OCI-LY3 (cell line): ENCODE results near the gene CDK5R2.

Experiments used
- EZH2phosphoT487 ChIP-seq: fragments of 200-600 bp; shearing (Covaris generic); IDR thresholded peaks from 2 replicates; pipeline ENCODE4 v1.6.1; 2018; ENCODE audit warnings: antibody characterized with exemption, mixed run types, low read depth
- TF ChIP-seq, protein P1 (sequence below): fragments of 200-600, 300-600 bp; sonication (generic); IDR thresholded peaks from 2 replicates; pipeline ENCODE4 v1.5.1; 2014; ENCODE audit warnings: antibody characterized with exemption, low read length, low read depth

DNA sequence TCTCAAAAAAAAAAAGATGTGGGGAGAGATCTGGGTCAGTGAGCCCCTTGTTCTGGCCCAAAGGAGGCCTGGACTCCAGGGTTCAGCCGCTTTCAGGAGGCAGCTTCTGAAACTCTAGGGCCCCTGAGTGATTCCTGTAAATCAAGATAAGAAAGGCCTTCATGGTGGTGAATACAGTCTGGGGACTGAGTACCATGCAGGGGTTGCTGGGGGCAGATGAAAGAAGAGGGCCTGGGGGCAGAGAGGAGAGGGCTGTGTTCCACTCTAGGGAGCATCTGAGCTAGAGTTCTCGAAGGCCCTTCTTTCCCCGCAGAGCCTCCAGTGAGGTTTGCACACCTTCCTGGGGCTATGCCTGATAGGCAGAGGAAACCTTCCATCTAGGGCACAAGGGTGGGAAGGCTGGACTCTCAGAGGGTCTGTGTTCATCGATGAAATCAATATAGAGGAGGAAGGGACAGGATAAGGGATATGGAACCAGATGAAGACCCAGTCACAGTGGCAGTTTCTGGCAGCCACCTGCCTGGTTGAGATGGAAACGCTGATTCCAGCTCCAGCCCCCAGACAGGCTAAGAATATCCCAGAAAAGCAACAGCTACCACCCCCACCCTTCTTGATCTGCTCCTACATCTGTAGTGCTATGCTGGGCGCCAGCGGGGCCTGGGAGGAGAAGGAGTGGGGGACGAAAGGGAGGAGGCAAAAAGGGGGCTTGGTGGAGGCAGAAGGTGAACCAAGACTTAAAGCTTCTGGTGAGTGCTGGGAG lies 4.7 kb upstream of the CDK5R2 start:
- TF ChIP-seq, protein P1, sequence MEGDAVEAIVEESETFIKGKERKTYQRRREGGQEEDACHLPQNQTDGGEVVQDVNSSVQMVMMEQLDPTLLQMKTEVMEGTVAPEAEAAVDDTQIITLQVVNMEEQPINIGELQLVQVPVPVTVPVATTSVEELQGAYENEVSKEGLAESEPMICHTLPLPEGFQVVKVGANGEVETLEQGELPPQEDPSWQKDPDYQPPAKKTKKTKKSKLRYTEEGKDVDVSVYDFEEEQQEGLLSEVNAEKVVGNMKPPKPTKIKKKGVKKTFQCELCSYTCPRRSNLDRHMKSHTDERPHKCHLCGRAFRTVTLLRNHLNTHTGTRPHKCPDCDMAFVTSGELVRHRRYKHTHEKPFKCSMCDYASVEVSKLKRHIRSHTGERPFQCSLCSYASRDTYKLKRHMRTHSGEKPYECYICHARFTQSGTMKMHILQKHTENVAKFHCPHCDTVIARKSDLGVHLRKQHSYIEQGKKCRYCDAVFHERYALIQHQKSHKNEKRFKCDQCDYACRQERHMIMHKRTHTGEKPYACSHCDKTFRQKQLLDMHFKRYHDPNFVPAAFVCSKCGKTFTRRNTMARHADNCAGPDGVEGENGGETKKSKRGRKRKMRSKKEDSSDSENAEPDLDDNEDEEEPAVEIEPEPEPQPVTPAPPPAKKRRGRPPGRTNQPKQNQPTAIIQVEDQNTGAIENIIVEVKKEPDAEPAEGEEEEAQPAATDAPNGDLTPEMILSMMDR, result no peak
- no peak for TF ChIP-seq EZH2phosphoT487
